ENCODE results near the gene ROR2. TPM values are rescaled to one million over a fixed set of nuclear protein-coding genes. Genes with fewer than 3 reads are reported as not detected.

Gene ROR2
- total and polyA plus RNA-seq, 4 donors, result 0.13 to 0.84 (median 0.52) TPM

DNA sequence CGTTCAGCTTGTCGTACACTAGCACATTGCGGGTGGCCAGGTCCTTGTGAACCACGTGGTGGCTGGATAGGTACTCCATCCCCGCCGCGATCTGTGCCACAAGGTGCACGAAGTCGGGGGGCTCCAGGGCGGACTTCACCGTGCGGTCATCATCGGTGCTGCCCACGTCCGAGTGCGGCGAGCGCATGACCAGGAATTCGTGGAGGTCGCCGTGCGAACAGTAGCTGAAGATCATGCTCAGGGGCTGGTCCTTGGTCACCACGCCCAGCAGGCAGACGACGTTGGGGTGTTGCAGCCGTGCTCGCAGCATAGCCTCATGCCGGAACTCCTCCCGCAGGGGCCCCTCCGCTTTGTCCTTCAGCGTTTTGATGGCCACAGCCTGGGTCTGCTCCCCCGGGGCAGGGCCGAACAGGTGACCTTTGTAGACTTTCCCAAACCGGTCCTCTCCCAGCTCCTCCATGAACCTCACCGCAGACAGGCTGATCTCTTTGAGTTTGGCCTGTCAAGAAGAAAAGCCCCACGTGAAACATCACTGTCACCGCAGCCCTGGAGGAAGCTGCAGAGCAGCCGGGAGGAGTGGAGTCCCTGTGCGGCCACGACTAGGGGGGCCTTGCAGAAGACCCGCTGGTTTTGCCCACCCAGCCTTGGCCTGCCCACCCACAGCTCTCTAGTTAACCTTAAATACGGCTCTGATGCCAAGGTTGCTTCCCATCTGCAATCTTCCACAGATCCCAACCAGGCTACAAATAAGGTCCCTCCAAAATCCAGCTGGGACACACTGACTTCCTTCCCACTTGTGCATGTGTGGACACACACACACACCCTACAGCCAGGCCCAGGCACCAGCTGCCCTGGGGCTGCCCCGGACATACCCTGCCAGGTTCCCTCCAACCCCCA lies 225.2 kb downstream of the ROR2 start:
- H3K9ac ChIP-seq (ENCODE audit: low read depth in 1 of 2, low read length in 2 of 2), result no peak overlapping the region
- no peaks in the 10 kb centered on the region for H3K9me3 ChIP-seq (ENCODE audit: control insufficient read depth in 4 of 4, low read length in 3 of 4)
- 94% methylated on average over 43 of the region's 43 CpGs for WGBS
- TF ChIP-seq MAX (IDR thresholded peaks at IDR 0.05), result no peak
- no peak for TF ChIP-seq ATF3 (IDR thresholded peaks at IDR 0.05)
- TF ChIP-seq TAF1 (conservative IDR thresholded peaks at IDR 0.05), result no peak
- TF ChIP-seq RXRA (IDR thresholded peaks at IDR 0.05), result no peak
- no peak for TF ChIP-seq NR2F2 (IDR thresholded peaks at IDR 0.05)
- peaks cover 0 to under 1% (median 0%) of the 10 kb centered on the region in 4 donors for H3K27me3 ChIP-seq (ENCODE audit: control insufficient read depth in 4 of 4, insufficient read depth in 4 of 4, low read length in 3 of 4)
- DNase-seq (ENCODE audit: low spot score), result no peak
- H3K4me3 ChIP-seq (ENCODE audit: low read depth in 1 of 3, low read length in 3 of 3), result no peak overlapping the region
- no peaks in the 10 kb centered on the region for H3K36me3 ChIP-seq (ENCODE audit: control insufficient read depth in 4 of 4, insufficient read depth in 3 of 4, low read depth in 1 of 4, low read length in 3 of 4)
- H3K27ac ChIP-seq (ENCODE audit: low read depth in 1 of 2, low read length in 2 of 2), result no peak overlapping the region
- H3K4me1 ChIP-seq (ENCODE audit: control insufficient read depth in 4 of 4, insufficient read depth in 4 of 4, low read length in 3 of 4), result peaks cover 0 to 3% (median 0%) of the 10 kb centered on the region in 4 donors

GRCh38 chr9:91724068-91724440 lies 226.0 kb downstream of the ROR2 start:
- no peak for DNase-seq (ENCODE audit: low spot score)
- Histone ChIP-seq H3K4me1 (ENCODE audit: control insufficient read depth in 4 of 4, insufficient read depth in 4 of 4, low read length in 3 of 4) (peaks cover 0 to 3% (median 0%) of the 10 kb centered on the region in 4 donors), H3K36me3 (ENCODE audit: control insufficient read depth in 4 of 4, insufficient read depth in 3 of 4, low read depth in 1 of 4, low read length in 3 of 4) (no peaks in the 10 kb centered on the region), H3K4me3 (ENCODE audit: low read depth in 1 of 3, low read length in 3 of 3) (no peak overlapping the region), H3K9me3 (ENCODE audit: control insufficient read depth in 4 of 4, low read length in 3 of 4) (no peaks in the 10 kb centered on the region), H3K27ac (ENCODE audit: low read depth in 1 of 2, low read length in 2 of 2) (no peak overlapping the region), H3K27me3 (ENCODE audit: control insufficient read depth in 4 of 4, insufficient read depth in 4 of 4, low read length in 3 of 4) (peaks cover 0 to 3% (median 0%) of the 10 kb centered on the region in 4 donors), H3K9ac (ENCODE audit: low read depth in 1 of 2, low read length in 2 of 2) (no peak overlapping the region)
- 88% methylated on average over 21 of the region's 21 CpGs for WGBS
- no peak for TF ChIP-seq FOXA2 (IDR thresholded peaks at IDR 0.05)
- TF ChIP-seq NR2F2 (IDR thresholded peaks at IDR 0.05), result no peak
- no peak for TF ChIP-seq RAD21 (IDR thresholded peaks at IDR 0.05)
- TF ChIP-seq HNF4A (conservative IDR thresholded peaks at IDR 0.05), result no peak
- no peak for TF ChIP-seq EGR1 (IDR thresholded peaks at IDR 0.05; ENCODE audit: low read depth in 2 of 2)
- no peak for TF ChIP-seq SP1 (IDR thresholded peaks at IDR 0.05)
- no peak for TF ChIP-seq JUND (IDR thresholded peaks at IDR 0.05)
- TF ChIP-seq, protein P1, sequence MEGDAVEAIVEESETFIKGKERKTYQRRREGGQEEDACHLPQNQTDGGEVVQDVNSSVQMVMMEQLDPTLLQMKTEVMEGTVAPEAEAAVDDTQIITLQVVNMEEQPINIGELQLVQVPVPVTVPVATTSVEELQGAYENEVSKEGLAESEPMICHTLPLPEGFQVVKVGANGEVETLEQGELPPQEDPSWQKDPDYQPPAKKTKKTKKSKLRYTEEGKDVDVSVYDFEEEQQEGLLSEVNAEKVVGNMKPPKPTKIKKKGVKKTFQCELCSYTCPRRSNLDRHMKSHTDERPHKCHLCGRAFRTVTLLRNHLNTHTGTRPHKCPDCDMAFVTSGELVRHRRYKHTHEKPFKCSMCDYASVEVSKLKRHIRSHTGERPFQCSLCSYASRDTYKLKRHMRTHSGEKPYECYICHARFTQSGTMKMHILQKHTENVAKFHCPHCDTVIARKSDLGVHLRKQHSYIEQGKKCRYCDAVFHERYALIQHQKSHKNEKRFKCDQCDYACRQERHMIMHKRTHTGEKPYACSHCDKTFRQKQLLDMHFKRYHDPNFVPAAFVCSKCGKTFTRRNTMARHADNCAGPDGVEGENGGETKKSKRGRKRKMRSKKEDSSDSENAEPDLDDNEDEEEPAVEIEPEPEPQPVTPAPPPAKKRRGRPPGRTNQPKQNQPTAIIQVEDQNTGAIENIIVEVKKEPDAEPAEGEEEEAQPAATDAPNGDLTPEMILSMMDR (IDR thresholded peaks at IDR 0.05; ENCODE audit: low read depth, low read length, missing input control), result no peak

DNA sequence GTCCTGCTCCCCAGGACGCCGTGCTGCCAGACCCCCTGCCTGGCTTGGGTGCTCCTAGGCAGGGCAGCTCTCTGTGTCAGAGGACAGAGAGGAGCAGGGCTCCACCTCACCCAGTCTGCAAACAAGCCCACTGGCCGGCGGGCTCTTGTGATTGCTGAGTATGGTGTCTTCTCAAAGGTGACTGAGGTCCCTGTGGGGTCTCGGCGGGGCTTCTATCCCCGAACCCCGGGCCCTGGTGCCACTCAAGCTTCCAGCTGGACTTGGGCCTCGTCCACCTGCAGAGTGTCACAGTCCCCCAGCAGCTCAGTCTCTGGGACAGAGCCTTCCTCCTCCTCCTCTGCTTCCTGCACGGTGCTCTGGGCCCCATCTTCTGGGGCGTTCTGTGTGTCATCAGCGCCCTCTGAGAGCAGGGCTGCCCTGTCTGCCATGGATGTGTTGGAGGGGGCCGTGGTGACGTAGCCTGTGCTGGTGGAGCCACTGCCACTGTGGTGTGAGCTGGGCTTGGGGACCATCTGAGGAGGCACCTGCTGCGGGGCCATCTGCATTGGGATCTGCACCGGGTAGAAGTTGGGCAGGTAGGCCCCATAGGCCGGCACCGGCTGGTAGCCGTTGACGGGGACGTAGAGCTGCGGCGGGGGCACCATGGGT lies 226.5 kb downstream of the ROR2 start:
- H3K27ac ChIP-seq (ENCODE audit: low read depth in 1 of 2, low read length in 2 of 2), result no peak overlapping the region
- TF ChIP-seq SP1 (IDR thresholded peaks at IDR 0.05), result no peak
- peaks cover 0 to 3% (median 0%) of the 10 kb centered on the region in 4 donors for H3K4me1 ChIP-seq (ENCODE audit: control insufficient read depth in 4 of 4, insufficient read depth in 4 of 4, low read length in 3 of 4)
- WGBS, result 82% methylated on average over 23 of the region's 23 CpGs
- no peak for DNase-seq (ENCODE audit: low spot score)
- no peaks in the 10 kb centered on the region for H3K36me3 ChIP-seq (ENCODE audit: control insufficient read depth in 4 of 4, insufficient read depth in 3 of 4, low read depth in 1 of 4, low read length in 3 of 4)
- H3K4me3 ChIP-seq (ENCODE audit: low read depth in 1 of 3, low read length in 3 of 3), result no peak overlapping the region
- H3K9me3 ChIP-seq (ENCODE audit: control insufficient read depth in 4 of 4, low read length in 3 of 4), result no peaks in the 10 kb centered on the region
- no peak overlapping the region for H3K9ac ChIP-seq (ENCODE audit: low read depth in 1 of 2, low read length in 2 of 2)
- H3K27me3 ChIP-seq (ENCODE audit: control insufficient read depth in 4 of 4, insufficient read depth in 4 of 4, low read length in 3 of 4), result peaks cover 0 to 3% (median 0%) of the 10 kb centered on the region in 4 donors

Data from liver (tissue), 9 donors.